Measurements from ENCODE around the gene ZNF446.

Gene ZNF446

DNA sequence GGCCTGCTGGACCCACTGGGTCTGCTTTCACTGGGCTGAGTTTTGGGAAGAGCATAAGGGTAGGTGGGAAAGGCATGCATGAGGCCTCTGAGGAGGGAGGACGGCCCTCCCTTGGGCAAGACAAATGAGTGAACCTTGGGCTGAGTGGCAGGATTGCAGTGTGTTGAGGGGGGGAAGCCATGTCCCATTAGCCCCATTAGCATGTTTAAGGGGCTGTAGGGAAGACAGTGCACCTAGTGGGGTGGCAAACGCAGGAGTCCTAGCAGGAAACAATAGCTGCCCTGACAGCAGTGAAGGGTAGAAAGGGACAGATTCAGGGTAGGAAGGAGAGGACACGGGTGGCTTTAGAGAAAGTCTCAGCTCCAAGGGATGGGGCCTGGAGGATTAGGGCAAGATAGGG, 46.6 kb downstream of the ZNF446 start:
- Mint-ChIP-seq H3K4me3 (no peak overlapping the region), H3K27ac (no peak overlapping the region)

DNA sequence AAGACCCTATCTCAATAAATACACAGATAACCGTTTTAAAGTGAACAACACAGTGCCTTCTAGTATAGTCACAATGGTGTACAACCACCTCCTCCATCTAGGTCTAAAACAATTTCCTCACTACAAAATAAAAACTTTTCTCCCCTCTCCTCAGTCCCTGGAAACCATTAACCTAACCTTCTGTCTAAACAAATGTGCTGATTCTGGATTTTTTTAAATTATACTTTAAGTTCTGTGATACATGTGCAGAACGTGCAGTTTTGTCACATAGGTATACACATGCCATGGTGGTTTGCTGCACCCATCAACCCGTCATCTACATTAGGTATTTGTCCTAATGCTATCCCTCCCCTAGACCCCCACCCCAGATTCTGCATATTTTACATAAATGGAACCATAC, 53.3 kb downstream of the ZNF446 start:
- no peak for DNase-seq
- Mint-ChIP-seq H3K27ac (no peak overlapping the region), H3K4me3 (no peak overlapping the region), H3K4me1 (peaks cover 11% of the 10 kb centered on the region), H3K9me3 (no peaks in the 10 kb centered on the region), H3K27me3 (ENCODE audit: low read depth, poor library complexity) (peaks cover 23% of the 10 kb centered on the region), H3K36me3 (ENCODE audit: low read depth) (no peaks in the 10 kb centered on the region)
- TF ChIP-seq CTCF (IDR thresholded peaks at IDR 0.05): no peak

More for the DNA sequence above, 46.6 kb downstream of the ZNF446 start:
- DNase-seq: no peak
- Mint-ChIP-seq H3K9me3 (no peaks in the 10 kb centered on the region), H3K27me3 (ENCODE audit: low read depth, poor library complexity) (peaks cover under 1% of the 10 kb centered on the region), H3K36me3 (ENCODE audit: low read depth) (no peaks in the 10 kb centered on the region), H3K4me1 (peaks cover 39% of the 10 kb centered on the region)
- TF ChIP-seq CTCF (IDR thresholded peaks at IDR 0.05): no peak
